Mucosa of descending colon (tissue), 3 donors: ENCODE data around the gene LEAP2. TPM values are rescaled to one million over a fixed set of nuclear protein-coding genes. Genes with fewer than 3 reads are reported as not detected.
A peak's percentile ranks its signal among the peaks of the same experiment; 100 is the strongest.

Source experiments
- ATAC-seq: fragments of 200-7000 bp; cut with Tn5 transposase; one replicate; pipeline ENCODE4 v1.9.1; 2020; ENCODE audit warnings: mild to moderate bottlenecking, moderate library complexity
- DNase-seq, 3 donors: peaks; one replicate each; pipeline ENCODE4 v3.0.0-alpha.2; 2020
- H3K36me3 ChIP-seq: fragments of 200-600 bp; one replicate; pipeline ENCODE4 v1.8.0; 2021; ENCODE audit warnings: low read depth, mild to moderate bottlenecking
- H3K4me1 ChIP-seq: fragments of 200-600 bp; one replicate; pipeline ENCODE4 v1.8.0; 2021; ENCODE audit warnings: low read depth, mild to moderate bottlenecking
- H3K4me3 ChIP-seq: fragments of 200-600 bp; one replicate; pipeline ENCODE4 v1.8.0; 2021; ENCODE audit warnings: mild to moderate bottlenecking
- H3K9me3 ChIP-seq: fragments of 200-600 bp; one replicate; pipeline ENCODE4 v1.8.0; 2021; ENCODE audit warnings: mild to moderate bottlenecking
- CTCF ChIP-seq: fragments of 200-600 bp; IDR thresholded peaks from one replicate; pipeline ENCODE4 v1.8.0; 2022; ENCODE audit warnings: antibody characterized with exemption, mild to moderate bottlenecking
- intact Hi-C, 2 donors: fragments of 100-400 bp; cut with DNase I in 1 of 2; cut with micrococcal nuclease in 1 of 2; formaldehyde crosslinking; loops; one replicate each; pipeline versions ENCODE4 v1.11.0 to v1.11.1; 2022; cut with DNase I, micrococcal nuclease
- total RNA-seq, 3 donors: library from RNA; stranded (reverse); fragmentation: NEBNext Ultra II Directional in 2 of 3; extraction: Animal tissue kit (Norgen Biotek cat#: 25700) in 2 of 3; gene quantifications; one replicate each; pipeline versions ENCODE4 v1.2.1 to v1.2.4, GENCODE V29; 2021 to 2023
- donor health status: DM: no; HTN: no; CAD: no; lungs with moderate emphysema.
- donor health status: DM: no; HTN: no; CAD: no.
- donor health status: DM: no; HTN: yes; CAD: no.

Gene LEAP2
- total RNA-seq, 3 donors from 2014 or later = 2.9 to 9.9 (median 3.8) TPM

GRCh38 chr5:132838516-132839282 lies 34.8 kb upstream of the LEAP2 start:
- Histone ChIP-seq H3K4me1 (peaks cover 44% of the 10 kb centered on the region), H3K36me3 (no peaks in the 10 kb centered on the region), H3K4me3 (no peak overlapping the region), H3K9me3 (no peaks in the 10 kb centered on the region)
- peak in 1 of 3 donors; percentile 46 for DNase-seq
- intact Hi-C loops = no loop called here
- ATAC-seq = peak; percentile 35
- no peak for TF ChIP-seq CTCF

GRCh38 chr5:132839426-132840301 lies 33.8 kb upstream of the LEAP2 start:
- Histone ChIP-seq H3K9me3 (no peaks in the 10 kb centered on the region), H3K36me3 (no peaks in the 10 kb centered on the region), H3K4me3 (no peak overlapping the region), H3K4me1 (peaks cover 44% of the 10 kb centered on the region)
- peak; percentile 78 for ATAC-seq
- TF ChIP-seq CTCF = no peak
- peak in 1 of 3 donors; percentile 60 for DNase-seq
- intact Hi-C loops = no loop called here

GRCh38 chr5:132840313-132840712 lies 33.2 kb upstream of the LEAP2 start:
- Histone ChIP-seq H3K4me1 (peaks cover 44% of the 10 kb centered on the region), H3K4me3 (no peak overlapping the region), H3K36me3 (no peaks in the 10 kb centered on the region), H3K9me3 (no peaks in the 10 kb centered on the region)
- intact Hi-C loops = no loop called here
- ATAC-seq = no peak
- no peak for DNase-seq
- no peak for TF ChIP-seq CTCF

- H3K36me3 ChIP-seq = no peaks in the 10 kb centered on the region
- H3K9me3 ChIP-seq = no peaks in the 10 kb centered on the region
- H3K4me1 ChIP-seq = peaks cover 44% of the 10 kb centered on the region
- no peak for DNase-seq
- no peak for TF ChIP-seq CTCF
- ATAC-seq = no peak
- intact Hi-C loops = no loop called here
- no peak overlapping the region for H3K4me3 ChIP-seq
These were observed 32.6 kb upstream of the LEAP2 start for GRCh38 chr5:132840896-132841295.

- intact Hi-C loops = no loop called here
These were observed 32.2 kb upstream of the LEAP2 start for GRCh38 chr5:132841305-132841704.

More at GRCh38 chr5:132841305-132841704, 32.2 kb upstream of the LEAP2 start:
- TF ChIP-seq CTCF = no peak
- DNase-seq = no peak
- peaks cover 41% of the 10 kb centered on the region for H3K4me1 ChIP-seq
- H3K9me3 ChIP-seq = no peaks in the 10 kb centered on the region
- no peak for ATAC-seq
- no peak overlapping the region for H3K4me3 ChIP-seq
- no peaks in the 10 kb centered on the region for H3K36me3 ChIP-seq
